HL-60/S4 treated with retinoic acid at 250 ng/mL for 4 days and 3 days (cell line): ENCODE measurements around the gene USP14.

Experiments
- in situ Hi-C: fragments of 300-500 bp; cut with MboI; formaldehyde crosslinking; loops from 2 replicates; pipeline ENCODE4 v1.7.0; 2022; ENCODE audit warnings: low sequenced_read_pairs

USP14 gene

DNA sequence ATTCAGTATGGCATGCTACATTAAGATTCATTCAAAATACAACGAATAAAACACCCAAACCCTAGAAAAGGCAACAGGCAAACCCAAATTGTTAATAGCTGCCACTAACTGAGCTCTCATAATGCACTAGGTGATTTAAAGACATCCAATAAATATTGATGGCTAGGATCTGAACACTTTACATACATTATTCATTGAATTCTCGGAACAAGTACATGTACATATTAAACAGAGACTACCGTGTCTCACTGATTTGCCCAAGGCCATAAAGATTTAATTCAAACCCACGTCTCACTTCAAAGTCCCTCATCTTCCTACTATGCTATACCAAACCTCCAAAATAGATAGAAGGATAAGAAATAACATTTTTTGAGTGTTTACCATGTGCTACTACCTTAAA is 67.4 kb downstream of the USP14 start:
- in situ Hi-C loops, result no loop called here

DNA sequence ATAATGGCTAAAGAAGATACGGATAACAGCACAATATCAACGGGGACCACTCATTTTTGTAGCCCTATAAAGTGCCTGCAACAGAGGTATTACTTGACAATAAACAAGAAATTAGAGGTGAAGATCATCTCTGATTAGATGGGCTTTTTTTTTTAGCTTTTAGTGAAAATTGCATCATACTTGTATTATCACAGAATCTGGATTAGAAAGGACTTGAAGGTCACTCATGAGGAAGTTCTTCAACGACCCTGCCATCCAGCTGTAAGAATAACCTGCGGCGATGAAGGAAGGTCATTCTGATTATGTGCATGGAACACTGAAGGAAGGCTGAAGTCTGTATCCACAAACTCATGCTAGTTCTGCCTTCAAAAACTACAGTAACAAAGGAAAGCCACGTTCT is 69.0 kb downstream of the USP14 start:
- in situ Hi-C loops, result no loop called here

DNA sequence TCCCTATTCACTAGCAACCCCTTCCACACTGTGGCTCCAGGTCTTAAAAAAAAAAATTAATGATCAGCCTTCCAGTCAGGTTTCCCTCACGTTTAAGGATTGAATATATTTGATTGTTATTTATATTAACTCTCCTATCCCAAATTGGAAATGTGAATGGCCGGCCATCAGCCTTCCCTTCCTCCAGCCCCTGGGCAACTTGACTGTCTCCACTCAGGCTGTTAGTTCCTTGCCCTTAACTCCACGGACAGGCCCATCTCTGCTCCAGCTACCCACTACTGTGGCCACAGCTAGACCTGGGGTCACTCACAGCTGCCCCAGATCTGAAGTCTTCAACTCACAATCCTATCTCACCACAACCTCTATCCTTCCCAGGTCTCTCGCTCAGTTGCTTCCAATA is 69.5 kb downstream of the USP14 start:
- in situ Hi-C loops, result no loop called here

DNA sequence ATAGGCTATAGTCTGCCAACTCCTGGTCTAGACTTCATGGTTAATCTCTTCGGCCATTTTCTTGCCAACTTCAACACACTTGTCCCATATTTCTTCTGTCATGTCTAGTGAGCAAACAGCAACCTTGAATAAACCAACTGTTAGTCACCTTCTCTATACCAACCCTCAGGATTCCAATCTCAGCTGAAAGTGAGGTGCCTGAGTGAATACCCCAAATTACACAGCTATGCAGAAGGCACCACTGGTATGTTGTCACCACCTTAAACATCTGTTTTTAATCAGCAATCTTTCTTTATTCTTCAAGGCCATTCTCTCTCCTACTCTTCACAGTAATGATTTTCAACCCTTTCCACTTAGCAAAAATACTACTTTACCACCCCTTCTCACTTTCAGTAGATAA is 70.2 kb downstream of the USP14 start:
- in situ Hi-C loops, result no loop called here

DNA sequence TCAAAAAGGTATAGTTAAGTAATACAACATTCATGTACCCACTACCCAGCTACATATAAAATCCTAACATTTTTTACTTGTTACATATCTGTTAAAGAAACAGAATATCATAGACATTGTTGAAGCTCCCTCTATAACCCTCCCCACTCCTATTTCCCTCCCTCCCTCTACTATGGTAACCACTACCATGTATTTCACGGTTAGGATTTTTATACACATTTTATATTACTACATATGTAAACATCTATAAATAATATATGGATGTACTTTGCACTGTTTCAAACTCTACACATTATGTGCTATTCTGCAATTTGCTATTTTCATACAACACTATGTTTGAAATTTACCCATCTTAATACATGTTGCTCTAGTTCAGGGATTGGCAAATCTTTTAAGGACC is 73.2 kb downstream of the USP14 start:
- in situ Hi-C loops, result no loop called here

GRCh38 chr18:240175-240574 is 81.8 kb downstream of the USP14 start:
- in situ Hi-C loops, result no loop called here

DNA sequence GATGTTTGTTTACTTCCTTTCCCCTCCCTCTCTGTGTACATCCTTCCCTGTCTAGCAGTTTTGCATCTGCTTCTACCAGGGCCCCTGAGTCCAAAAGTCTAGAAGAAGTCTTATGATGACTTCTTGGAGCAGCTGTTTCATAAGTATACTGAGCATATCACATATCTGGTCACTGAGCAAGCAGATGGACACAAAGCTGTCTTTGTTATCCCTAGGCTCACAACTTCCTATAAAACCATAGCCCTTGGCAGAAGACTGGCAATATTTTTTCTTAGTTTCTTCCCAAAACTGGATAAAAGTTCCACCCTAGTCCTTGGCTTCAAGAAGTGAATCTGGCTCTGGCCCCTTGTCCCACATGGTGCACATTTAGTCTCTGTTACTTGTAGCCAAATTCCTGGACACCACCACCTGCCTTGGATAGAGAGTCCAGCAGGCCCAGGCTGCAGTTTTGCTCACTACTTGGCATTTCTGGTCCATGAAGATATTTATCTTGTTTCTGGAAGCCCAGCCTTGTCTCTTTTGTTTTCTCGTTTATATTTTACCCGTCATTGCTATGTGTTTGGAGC is 87.0 kb downstream of the USP14 start:
- in situ Hi-C loops, result no loop called here

GRCh38 chr18:248053-248452 is 89.7 kb downstream of the USP14 start:
- in situ Hi-C loops, result no loop called here

DNA sequence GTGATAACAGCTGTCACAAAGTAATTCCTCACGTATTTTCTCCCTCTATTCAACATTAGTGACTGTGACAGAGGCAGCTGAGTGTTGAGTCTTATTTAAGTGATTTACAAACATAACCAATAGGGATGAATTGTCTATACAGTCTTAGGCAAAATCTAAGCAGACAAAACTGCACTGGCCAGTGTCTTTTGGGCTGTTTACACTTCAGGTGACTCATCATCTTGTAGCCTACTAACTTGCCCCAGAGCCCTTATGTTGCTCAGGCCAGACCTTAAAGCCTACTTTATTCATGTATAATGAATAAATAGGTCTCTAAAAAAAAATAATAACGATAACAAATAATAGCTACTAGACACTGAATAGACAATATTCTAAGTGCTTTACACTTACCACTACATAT is 92.3 kb downstream of the USP14 start:
- in situ Hi-C loops, result no loop called here

- in situ Hi-C loops, result no loop called here
Measured at GRCh38 chr18:251572-251971, 93.2 kb downstream of the USP14 start.

GRCh38 chr18:253121-253520 is 94.8 kb downstream of the USP14 start:
- in situ Hi-C loops, result no loop called here

- in situ Hi-C loops, result no loop called here
Measured at GRCh38 chr18:255171-255570, 96.8 kb downstream of the USP14 start.

- in situ Hi-C loops, result no loop called here
Measured at GRCh38 chr18:260547-260946, 102.2 kb downstream of the USP14 start.

- in situ Hi-C loops, result no loop called here
Measured at GRCh38 chr18:261398-262073, 103.2 kb downstream of the USP14 start.
